ENCODE data around the gene PRTN3. TPM values are rescaled to one million over a fixed set of nuclear protein-coding genes. Genes with fewer than 3 reads are reported as not detected.

PRTN3 gene
- total RNA-seq: not detected
- polyA plus RNA-seq (2013, experiment 1 of 2): 0.61 TPM
- 0.29 TPM for polyA plus RNA-seq (2013, experiment 2 of 2)
- long read RNA-seq, experiment 1: 0 reads
- long read RNA-seq, experiment 2: 0 reads
- long read RNA-seq, experiment 3: 0 reads
- long read RNA-seq, experiment 4: 0 reads

DNA sequence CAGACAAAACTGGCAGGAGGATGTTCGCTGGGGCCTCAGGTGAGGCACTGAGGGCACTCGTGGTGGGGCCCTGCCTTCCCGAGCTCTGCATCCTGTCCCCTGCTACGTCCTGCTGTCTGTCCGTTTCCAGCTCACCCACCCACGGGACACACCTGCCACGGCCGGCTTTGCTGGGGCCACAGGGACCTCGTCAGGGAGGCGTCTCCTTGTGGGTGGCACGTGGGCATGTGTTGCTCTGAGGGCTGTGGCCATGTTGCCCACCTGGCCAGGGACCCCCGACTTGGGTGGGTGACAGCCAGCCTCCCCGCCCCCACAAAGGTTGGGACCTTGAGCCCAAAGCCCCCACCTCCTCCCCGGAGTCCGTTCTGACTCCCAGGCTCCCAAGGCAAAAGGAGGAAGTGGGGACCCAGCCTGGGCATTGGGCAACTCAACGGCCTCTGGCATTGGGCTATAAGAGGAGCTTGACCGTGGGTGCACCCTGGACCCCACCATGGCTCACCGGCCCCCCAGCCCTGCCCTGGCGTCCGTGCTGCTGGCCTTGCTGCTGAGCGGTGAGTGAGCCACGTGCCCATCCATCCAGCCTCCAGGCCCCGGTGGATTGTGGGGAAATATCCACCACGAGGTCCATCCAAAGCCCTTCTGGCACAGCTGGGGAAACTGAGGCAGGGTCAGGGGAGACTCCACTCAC is at the start of gene PRTN3:
Gene PRTN3, plus strand, starts transcription at position 481 of the 688 bp plus-strand sequence. Its CDS starts 10 bp downstream, at position 491.
- Mint-ChIP-seq H3K4me3 (no peak within 1 kb of the TSS), H3K9me3 (no peaks in the 10 kb centered on the region), H3K27ac (no peak within 1 kb of the TSS), H3K4me1 (no peaks in the 10 kb centered on the region), H3K36me3 (ENCODE audit: low read depth) (no peaks in the 10 kb centered on the region), H3K27me3 (ENCODE audit: insufficient read depth) (peaks cover 40% of the 10 kb centered on the region)
- Histone ChIP-seq H3K9ac (ENCODE audit: extremely low read depth, low read length, poor library complexity, severe bottlenecking) (no peak within 1 kb of the TSS), H3K4me1 (ENCODE audit: control insufficient read depth, insufficient read depth, low read length) (no peaks in the 10 kb centered on the region), H3K9me3 (ENCODE audit: control insufficient read depth, low read length) (no peaks in the 10 kb centered on the region), H3K27ac (ENCODE audit: low read depth, low read length) (no peak within 1 kb of the TSS), H3K36me3 (ENCODE audit: control insufficient read depth, insufficient read depth, low read length) (no peaks in the 10 kb centered on the region), H3K27me3 (ENCODE audit: control insufficient read depth, insufficient read depth, low read length, poor library complexity, severe bottlenecking) (peaks cover 31% of the 10 kb centered on the region), H3K4me3 (ENCODE audit: low read length) (no peak within 1 kb of the TSS)
- no peak for DNase-seq
- TF ChIP-seq, protein P1, sequence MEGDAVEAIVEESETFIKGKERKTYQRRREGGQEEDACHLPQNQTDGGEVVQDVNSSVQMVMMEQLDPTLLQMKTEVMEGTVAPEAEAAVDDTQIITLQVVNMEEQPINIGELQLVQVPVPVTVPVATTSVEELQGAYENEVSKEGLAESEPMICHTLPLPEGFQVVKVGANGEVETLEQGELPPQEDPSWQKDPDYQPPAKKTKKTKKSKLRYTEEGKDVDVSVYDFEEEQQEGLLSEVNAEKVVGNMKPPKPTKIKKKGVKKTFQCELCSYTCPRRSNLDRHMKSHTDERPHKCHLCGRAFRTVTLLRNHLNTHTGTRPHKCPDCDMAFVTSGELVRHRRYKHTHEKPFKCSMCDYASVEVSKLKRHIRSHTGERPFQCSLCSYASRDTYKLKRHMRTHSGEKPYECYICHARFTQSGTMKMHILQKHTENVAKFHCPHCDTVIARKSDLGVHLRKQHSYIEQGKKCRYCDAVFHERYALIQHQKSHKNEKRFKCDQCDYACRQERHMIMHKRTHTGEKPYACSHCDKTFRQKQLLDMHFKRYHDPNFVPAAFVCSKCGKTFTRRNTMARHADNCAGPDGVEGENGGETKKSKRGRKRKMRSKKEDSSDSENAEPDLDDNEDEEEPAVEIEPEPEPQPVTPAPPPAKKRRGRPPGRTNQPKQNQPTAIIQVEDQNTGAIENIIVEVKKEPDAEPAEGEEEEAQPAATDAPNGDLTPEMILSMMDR (conservative IDR thresholded peaks at IDR 0.05): no peak
- WGBS, 2 experiments (ENCODE audit: insufficient coverage in 1 of 2, insufficient read length in 1 of 2): 89% methylated on average over 7 to 24 of the region's 24 CpGs

- Histone ChIP-seq H3K4me1 (ENCODE audit: control insufficient read depth, insufficient read depth, low read length) (peaks cover 4% of the 10 kb centered on the region), H3K36me3 (ENCODE audit: control insufficient read depth, insufficient read depth, low read length) (peaks cover 4% of the 10 kb centered on the region), H3K4me3 (ENCODE audit: low read length) (no peak overlapping the region), H3K9me3 (ENCODE audit: control insufficient read depth, low read length) (no peaks in the 10 kb centered on the region), H3K27ac (ENCODE audit: low read depth, low read length) (no peak overlapping the region), H3K9ac (ENCODE audit: extremely low read depth, low read length, poor library complexity, severe bottlenecking) (no peak overlapping the region), H3K27me3 (ENCODE audit: control insufficient read depth, insufficient read depth, low read length, poor library complexity, severe bottlenecking) (no peaks in the 10 kb centered on the region)
- H3K27me3 Mint-ChIP-seq (ENCODE audit: insufficient read depth): no peaks in the 10 kb centered on the region
- no peaks in the 10 kb centered on the region for H3K9me3 Mint-ChIP-seq
- no peaks in the 10 kb centered on the region for H3K36me3 Mint-ChIP-seq (ENCODE audit: low read depth)
- WGBS, 2 experiments (ENCODE audit: insufficient coverage in 1 of 2, insufficient read length in 1 of 2): 94 to 95% methylated on average over 23 to 26 of the region's 26 CpGs
- H3K27ac Mint-ChIP-seq: peak overlapping the region; percentile 52
- TF ChIP-seq, protein P1 (conservative IDR thresholded peaks at IDR 0.05): no peak
- no peak for DNase-seq
- no peak overlapping the region for H3K4me3 Mint-ChIP-seq
- H3K4me1 Mint-ChIP-seq: peaks cover 18% of the 10 kb centered on the region
Measured at GRCh38 chr19:791007-791566, 49.7 kb upstream of the PRTN3 start.

DNA sequence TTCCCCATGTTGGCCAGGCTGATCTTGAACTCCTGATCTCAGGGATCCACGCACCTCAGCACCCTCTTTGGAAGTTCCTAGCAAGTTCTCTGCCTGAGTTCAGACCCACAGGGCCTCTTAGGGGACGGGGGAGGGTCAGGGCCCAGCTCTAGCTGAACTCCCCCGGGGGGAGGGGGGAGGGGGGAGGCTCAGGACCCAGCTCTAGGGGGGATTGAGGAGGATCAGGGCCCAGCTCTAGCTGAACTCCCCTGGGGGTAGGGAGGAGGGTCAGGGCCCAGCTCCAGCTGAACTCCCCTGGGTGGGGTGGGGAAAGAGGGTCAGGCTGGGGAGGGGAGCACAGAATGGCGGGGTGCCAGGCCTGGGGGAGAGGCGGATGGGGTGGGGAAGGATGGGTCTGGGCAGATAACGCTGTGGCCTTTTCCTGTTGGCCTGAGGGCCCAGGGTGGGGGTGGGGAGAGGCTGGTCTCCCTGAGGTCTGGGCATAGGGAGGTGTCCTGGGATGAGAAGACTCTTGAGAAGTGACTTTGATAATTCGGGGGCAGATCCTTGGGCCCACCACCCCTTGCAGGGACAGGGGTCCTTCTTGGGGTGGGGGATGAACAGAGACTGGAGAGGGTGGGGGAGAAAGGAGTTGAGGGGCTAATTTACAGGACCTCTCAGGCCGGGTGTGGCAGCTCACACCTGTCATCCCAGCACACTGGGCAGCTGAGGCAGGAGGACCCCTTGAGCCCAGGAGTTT is 49.1 kb upstream of the PRTN3 start:
- H3K27ac ChIP-seq (ENCODE audit: low read depth, low read length): no peak overlapping the region
- peaks cover 4% of the 10 kb centered on the region for H3K36me3 ChIP-seq (ENCODE audit: control insufficient read depth, insufficient read depth, low read length)
- peak; percentile 58 for DNase-seq
- Mint-ChIP-seq H3K4me3 (no peak overlapping the region), H3K27ac (peak overlapping the region; percentile 36), H3K36me3 (ENCODE audit: low read depth) (no peaks in the 10 kb centered on the region), H3K9me3 (no peaks in the 10 kb centered on the region), H3K27me3 (ENCODE audit: insufficient read depth) (no peaks in the 10 kb centered on the region), H3K4me1 (peaks cover 18% of the 10 kb centered on the region)
- 78 to 85% methylated on average over 2 to 8 of the region's 8 CpGs for WGBS, 2 experiments (ENCODE audit: insufficient coverage in 1 of 2, insufficient read length in 1 of 2)
- no peak overlapping the region for H3K9ac ChIP-seq (ENCODE audit: extremely low read depth, low read length, poor library complexity, severe bottlenecking)
- TF ChIP-seq, protein P1 (conservative IDR thresholded peaks at IDR 0.05): no peak
- no peak overlapping the region for H3K4me3 ChIP-seq (ENCODE audit: low read length)
- H3K4me1 ChIP-seq (ENCODE audit: control insufficient read depth, insufficient read depth, low read length): peaks cover 4% of the 10 kb centered on the region
- H3K9me3 ChIP-seq (ENCODE audit: control insufficient read depth, low read length): no peaks in the 10 kb centered on the region
- no peaks in the 10 kb centered on the region for H3K27me3 ChIP-seq (ENCODE audit: control insufficient read depth, insufficient read depth, low read length, poor library complexity, severe bottlenecking)
